ENCODE measurements around the gene FOXL1.

Gene FOXL1

GRCh38 chr16:86608301-86608747, 30.0 kb downstream of the FOXL1 start:
- DNase-seq = no peak

GRCh38 chr16:86609115-86609514, 30.8 kb downstream of the FOXL1 start:
- no peak for DNase-seq

GRCh38 chr16:86609661-86610060, 31.3 kb downstream of the FOXL1 start:
- DNase-seq = no peak

GRCh38 chr16:86610779-86611524, 32.6 kb downstream of the FOXL1 start:
- no peak for DNase-seq

- no peak for DNase-seq
These were observed 33.1 kb downstream of the FOXL1 start for GRCh38 chr16:86611525-86611855.

GRCh38 chr16:86611941-86612340, 33.6 kb downstream of the FOXL1 start:
- DNase-seq = no peak

- DNase-seq = no peak
These were observed 36.4 kb downstream of the FOXL1 start for GRCh38 chr16:86614699-86615098.

GRCh38 chr16:86616906-86617305, 38.6 kb downstream of the FOXL1 start:
- no peak for DNase-seq

GRCh38 chr16:86618431-86619238, 40.3 kb downstream of the FOXL1 start:
- no peak for DNase-seq

GRCh38 chr16:86619239-86619794, 41.0 kb downstream of the FOXL1 start:
- no peak for DNase-seq

GRCh38 chr16:86620184-86620583, 41.8 kb downstream of the FOXL1 start:
- DNase-seq = no peak

GRCh38 chr16:86621966-86622365, 43.6 kb downstream of the FOXL1 start:
- no peak for DNase-seq

- DNase-seq = no peak
These were observed 44.6 kb downstream of the FOXL1 start for GRCh38 chr16:86622700-86623615.

GRCh38 chr16:86625029-86625428, 46.7 kb downstream of the FOXL1 start:
- DNase-seq = no peak

GRCh38 chr16:86625821-86626220, 47.5 kb downstream of the FOXL1 start:
- no peak for DNase-seq

- no peak for DNase-seq
These were observed 47.9 kb downstream of the FOXL1 start for GRCh38 chr16:86626284-86626683.

GRCh38 chr16:86626966-86627365, 48.6 kb downstream of the FOXL1 start:
- no peak for DNase-seq

GRCh38 chr16:86628614-86629013, 50.3 kb downstream of the FOXL1 start:
- DNase-seq = no peak

GRCh38 chr16:86630471-86630870, 52.1 kb downstream of the FOXL1 start:
- DNase-seq = no peak

GRCh38 chr16:86631444-86631843, 53.1 kb downstream of the FOXL1 start:
- no peak for DNase-seq

All from CD4-positive, alpha-beta T cell treated with Interferon alpha-2 for 1 hour (primary cell).